K562 treated with DMSO at 1 percent for 24 hours (cell line): ENCODE results near the gene GLB1L. TPM values are rescaled to one million over a fixed set of nuclear protein-coding genes. Genes with fewer than 3 reads are reported as not detected.

ENCODE experiments used
- total RNA-seq: library from RNA; unstranded; fragments of 300-600 nt; gene quantifications from 2 replicates; pipeline ENCODE4 v1.2.3, GENCODE V29; 2022; ENCODE audit warnings: low read depth; ENCODE audit not compliant: insufficient read depth

Gene GLB1L
- 5.0 and 5.2 TPM in 2 replicates for total RNA-seq

GRCh38 chr2:219245148-219245898, at the start of gene GLB1L, which contains the start of gene STK16:
GLB1L (minus strand) TSS chr2:219245444; CDS start chr2:219243573, 1,871 bp downstream.
STK16 (plus strand) TSS chr2:219245479; CDS start chr2:219246000, 521 bp downstream.

DNA sequence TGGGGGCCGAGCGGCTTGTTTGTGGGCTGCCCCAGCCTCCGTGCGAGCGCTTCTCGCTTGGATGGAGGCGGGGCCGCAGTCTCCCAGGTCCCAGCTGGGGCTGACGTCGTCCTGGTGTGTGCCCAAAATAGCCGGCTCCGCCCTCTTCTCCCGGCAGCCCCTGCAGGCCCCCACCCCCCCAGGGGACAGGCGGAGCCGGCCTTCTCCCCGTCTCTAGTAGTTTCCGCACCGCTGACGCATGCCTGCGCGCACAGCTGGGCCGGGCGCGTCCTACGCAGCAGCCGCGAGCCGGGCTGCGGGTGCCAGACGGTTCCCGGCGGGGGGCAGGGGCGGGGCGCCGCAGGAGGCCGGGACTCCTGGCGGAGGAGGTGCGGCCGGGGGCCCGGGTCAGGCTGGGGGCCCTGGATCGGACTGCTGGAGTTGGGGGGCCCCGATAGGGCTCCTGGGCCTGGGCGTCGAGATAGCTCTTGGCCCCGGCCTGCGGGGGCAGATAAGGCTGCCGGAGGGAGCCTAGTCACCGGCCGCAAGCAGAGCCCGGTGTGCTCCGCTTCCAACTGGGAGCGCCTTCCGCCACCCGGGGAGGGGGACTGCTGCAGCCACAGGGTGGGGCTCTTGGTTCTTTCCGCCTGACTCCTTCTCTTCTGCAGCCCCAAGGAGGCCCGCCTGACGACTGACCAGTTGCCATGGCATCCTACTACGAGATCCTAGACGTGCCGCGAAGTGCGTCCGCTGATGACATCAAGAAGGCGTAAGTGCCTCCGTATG, 34.1 kb upstream of the GLB1L start, which contains the start of gene DNAJB2:
Gene DNAJB2 (plus strand): TSS at position 216 of the 765 bp plus-strand sequence. CDS start 468 bp downstream, at position 684.

DNA sequence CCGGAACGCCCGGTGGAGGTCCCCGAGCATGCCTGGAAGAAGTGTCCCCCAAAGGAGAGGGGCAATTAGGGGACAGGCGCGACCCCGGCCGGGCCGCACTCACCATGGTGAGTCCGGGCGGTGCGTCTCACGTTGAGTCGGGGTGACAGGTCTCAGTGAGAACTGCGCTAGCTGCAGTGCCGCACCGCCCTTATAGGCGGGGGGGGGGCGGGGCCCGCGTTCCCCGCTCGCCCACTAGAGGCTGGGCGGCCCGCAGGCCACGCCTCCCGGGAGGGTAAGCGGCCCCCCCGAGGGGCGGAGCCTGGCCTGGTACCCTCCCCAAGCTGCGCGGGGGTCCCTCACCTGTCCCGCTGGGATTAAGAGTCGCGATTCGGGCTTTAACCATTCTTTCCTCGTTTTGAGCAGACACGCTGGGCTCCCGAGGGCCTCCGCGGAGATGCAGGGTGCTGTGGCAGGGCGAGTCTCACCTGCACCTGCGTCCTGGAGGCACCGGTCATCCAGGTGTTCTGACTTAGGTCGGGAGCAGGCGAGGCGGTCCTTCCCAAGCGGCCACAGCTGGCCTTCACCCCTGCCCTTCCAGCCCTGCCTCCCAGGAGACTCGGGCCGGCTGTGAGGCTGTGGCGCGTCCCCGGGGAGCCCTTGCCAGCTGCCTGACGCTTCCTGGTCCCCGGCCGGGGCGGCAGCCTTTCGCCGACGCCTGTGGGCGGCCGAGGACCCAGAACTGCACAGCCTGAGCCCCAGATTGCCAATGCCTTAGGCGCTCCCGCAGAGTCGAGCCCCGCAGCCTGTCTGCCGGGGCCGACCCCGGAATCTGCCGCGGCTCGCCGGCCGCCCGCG, 8.7 kb upstream of the GLB1L start, which contains the start of gene TUBA4A:
Gene TUBA4A (minus strand): TSS at position 166 of the 837 bp plus-strand sequence. CDS start 60 bp downstream, at position 106.

DNA sequence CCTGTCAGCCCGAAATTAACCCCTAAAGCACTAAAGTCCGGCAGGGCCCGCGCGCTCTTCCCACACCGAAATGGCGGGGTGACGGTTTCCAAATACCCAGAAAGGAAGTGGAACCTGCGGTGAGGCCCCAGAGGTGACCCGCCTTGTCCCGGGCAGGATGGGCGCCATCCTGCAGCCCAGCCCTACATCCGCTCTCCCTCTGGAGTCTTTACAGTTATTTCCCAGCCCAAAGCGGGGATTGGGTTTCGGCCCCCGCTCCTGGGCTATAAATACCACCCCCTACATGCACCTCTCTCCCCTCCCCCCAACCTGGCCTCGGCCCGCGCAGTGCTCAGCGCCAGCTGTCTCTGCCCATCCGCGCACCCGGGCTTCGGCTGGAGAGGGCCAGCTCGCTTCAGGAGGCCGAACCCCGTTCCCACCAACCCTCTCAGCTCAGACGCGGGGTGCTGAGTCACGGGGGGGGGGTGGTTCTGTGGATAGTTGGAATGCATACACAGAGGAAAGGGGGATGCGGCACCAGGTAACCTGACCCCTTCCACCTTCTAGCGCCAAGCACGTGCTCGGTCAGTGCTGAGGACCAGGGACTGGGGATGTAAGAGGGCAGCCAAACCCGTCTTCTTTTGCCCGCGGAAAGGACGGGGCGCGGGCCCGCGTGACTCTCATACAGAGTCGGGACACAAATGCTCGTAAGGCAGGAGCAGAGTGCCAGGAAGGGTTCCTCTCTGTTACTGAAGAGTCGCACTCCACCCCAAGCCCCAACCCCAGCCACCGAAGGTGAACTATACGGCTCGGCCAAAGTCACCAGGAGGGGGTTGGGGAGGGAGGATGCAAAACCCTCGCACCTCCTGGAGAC, 7.9 kb upstream of the GLB1L start, which contains the start of gene TUBA4B:
Gene TUBA4B (plus strand): TSS at position 344 of the 853 bp plus-strand sequence. CDS start 165 bp downstream, at position 509.

GRCh38 chr2:219229305-219230058, 15.8 kb downstream of the GLB1L start, which contains the start of the genes ANKZF1 and ATG9A:
ANKZF1 (plus strand) TSS chr2:219229806; CDS start chr2:219230258, 452 bp downstream.
ATG9A (minus strand) TSS chr2:219229636; CDS start chr2:219228024, 1,612 bp downstream.

DNA sequence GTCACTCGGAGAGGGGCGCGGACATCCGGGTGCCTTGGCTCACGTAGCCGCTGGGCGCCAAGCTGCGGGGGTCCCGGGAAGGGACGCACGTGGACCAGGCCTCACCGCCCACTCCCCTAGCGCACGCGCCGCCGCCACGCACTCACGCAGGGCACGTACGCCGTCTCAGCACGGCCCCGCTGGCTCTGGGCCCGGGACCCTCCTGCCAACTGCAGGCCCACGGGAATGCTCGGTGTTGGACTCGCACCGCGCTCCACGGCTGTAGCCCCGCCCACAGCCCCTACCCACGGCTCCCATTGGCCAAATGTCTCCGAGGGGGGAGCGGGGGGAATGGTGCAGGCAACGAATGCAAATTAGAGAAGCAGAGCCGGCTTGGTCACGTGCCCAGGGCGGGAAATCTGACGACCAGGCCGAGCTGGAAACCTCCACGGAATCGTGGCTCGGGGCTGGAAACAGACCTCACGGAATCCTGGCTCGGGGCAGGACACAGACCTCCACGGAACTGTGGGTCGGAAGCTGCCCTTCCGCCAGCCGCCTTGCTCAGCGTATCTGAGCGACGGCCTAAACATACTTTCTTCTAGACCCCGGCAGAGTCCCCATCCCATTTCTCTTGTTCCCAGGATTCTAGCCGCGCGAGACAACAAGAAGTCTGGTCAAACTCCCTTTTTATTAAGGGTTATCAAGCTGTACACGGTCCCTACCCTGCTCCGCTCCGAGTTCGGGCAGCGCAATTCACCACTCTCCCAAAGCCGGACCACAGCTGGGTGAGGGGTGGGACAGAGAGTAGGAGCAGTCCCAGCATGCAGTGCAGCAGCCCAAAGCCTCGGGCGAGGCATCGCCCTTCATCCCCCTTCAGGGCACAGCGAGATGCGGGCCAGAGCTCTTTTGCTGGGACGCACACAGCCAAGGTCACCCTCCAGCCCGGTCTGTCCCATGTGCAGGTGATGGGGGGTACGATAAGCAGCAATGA, 26.2 kb downstream of the GLB1L start, which contains the start of gene ABCB6:
Gene ABCB6 (minus strand): TSS at position 227 of the 970 bp plus-strand sequence. CDS start 285 bp downstream, outside the sequence.

DNA sequence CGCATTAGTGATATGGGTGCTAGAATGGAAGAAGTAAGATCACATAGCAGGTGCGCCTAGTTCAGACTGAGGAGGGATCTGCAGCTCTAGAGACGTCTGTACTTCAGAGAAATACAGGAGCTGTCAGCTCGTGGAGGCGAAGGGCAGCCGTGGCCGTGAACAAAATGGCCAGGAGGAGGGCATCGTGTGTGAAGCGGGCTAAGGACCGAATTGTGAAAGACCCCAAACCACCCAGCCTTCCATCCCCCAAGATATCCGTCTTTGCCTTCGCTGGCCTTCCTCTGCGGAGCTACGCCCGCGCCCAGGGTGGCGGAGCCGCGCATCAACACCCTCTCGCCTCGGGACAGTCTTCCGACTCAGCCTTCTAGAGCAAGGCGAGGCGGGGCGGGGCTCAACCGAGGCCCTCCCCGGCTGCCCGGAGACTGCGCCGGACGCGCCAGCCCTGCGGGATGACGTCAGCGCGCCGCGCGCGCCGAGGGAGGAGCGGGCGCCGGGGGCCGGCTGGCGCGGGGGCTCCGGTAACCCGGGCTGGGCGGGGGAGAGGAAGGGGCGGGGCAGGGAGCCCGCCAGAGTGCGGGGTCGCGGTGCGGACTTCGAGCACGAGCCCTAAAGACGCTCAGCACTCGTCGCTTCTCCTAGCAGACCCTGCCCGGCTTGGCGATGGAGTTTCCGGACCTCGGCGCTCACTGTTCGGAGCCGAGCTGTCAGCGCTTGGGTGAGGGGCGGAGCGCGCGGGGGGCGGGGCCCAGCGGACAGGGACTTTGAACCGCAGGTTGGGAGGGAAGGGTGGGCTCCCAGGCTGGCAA, 38.7 kb downstream of the GLB1L start, which contains the start of gene ZFAND2B:
Gene ZFAND2B (plus strand): TSS at position 455 of the 806 bp plus-strand sequence. CDS start 206 bp downstream, at position 661.

Other genes with a start within 250 kb of the GLB1L start
- not detected in 2 replicates for gene CFAP65, start 203.9 kb downstream of the GLB1L start, total RNA-seq
- not detected in 2 replicates for gene IHH, start 184.5 kb downstream of the GLB1L start, total RNA-seq
- 12.2 and 12.3 TPM in 2 replicates for gene NHEJ1, start 84.6 kb downstream of the GLB1L start, total RNA-seq
- gene SLC23A3, start 75.4 kb downstream of the GLB1L start, total RNA-seq, result 0.38 and 0.43 TPM in 2 replicates
- gene CNPPD1, start 68.5 kb downstream of the GLB1L start, total RNA-seq, result 65.7 and 71.2 TPM in 2 replicates
- 34.7 and 36.3 TPM in 2 replicates for gene RETREG2, start 67.2 kb downstream of the GLB1L start, total RNA-seq
- gene ZFAND2B, start 38.7 kb downstream of the GLB1L start, total RNA-seq, result 39.5 and 43.7 TPM in 2 replicates
- 21.7 and 26.6 TPM in 2 replicates for gene ABCB6, start 26.5 kb downstream of the GLB1L start, total RNA-seq
- 39.6 and 40.5 TPM in 2 replicates for gene ATG9A, start 15.8 kb downstream of the GLB1L start, total RNA-seq
- gene ANKZF1, start 15.6 kb downstream of the GLB1L start, total RNA-seq, result 27.6 and 28.6 TPM in 2 replicates
- gene STK16, start within 50 bp of the GLB1L start, total RNA-seq, result 19.6 and 19.8 TPM in 2 replicates
- gene TUBA4B, start 7.8 kb upstream of the GLB1L start, total RNA-seq, result not detected in 2 replicates
- 88.8 and 98.5 TPM in 2 replicates for gene TUBA4A, start 8.5 kb upstream of the GLB1L start, total RNA-seq
- 34.4 and 41.9 TPM in 2 replicates for gene DNAJB2, start 33.9 kb upstream of the GLB1L start, total RNA-seq
- 0.42 TPM in 1 of 2 replicates, not detected in the other for gene PTPRN, start 64.0 kb upstream of the GLB1L start, total RNA-seq
- not detected in 2 replicates for gene RESP18, start 87.3 kb upstream of the GLB1L start, total RNA-seq
- 73.1 and 77.1 TPM in 2 replicates for gene DNPEP, start 142.5 kb upstream of the GLB1L start, total RNA-seq
- 21.0 TPM in 2 replicates for gene DES, start 172.9 kb upstream of the GLB1L start, total RNA-seq
- gene SPEG, start 189.4 kb upstream of the GLB1L start, total RNA-seq, result 13.5 and 19.0 TPM in 2 replicates